Transverse colon (tissue), 4 donors: ENCODE data around the gene UBE2O. TPM values are rescaled to one million over a fixed set of nuclear protein-coding genes. Genes with fewer than 3 reads are reported as not detected.
A peak's percentile ranks its signal among the peaks of the same experiment; 100 is the strongest.

ENCODE experiments used
- DNase-seq: peaks from one replicate; pipeline ENCODE4 v3.0.0-alpha.2; 2019
- H3K27ac ChIP-seq, 4 donors: fragments of 200-600 bp; sonication (generic); 2 replicates each; pipeline ENCODE4 v1.5.1; 2016 to 2018; ENCODE audit warnings: inconsistent platforms in 4 of 4
- H3K27me3 ChIP-seq: fragments of 200-600 bp; sonication (generic); 2 replicates; pipeline ENCODE4 v1.5.1; 2017; ENCODE audit warnings: inconsistent platforms
- H3K36me3 ChIP-seq, 4 donors: fragments of 200-600 bp; sonication (generic); 2 replicates each; pipeline ENCODE4 v1.5.1; 2017 to 2019; ENCODE audit warnings: inconsistent platforms in 4 of 4
- H3K4me1 ChIP-seq, 4 donors: fragments of 200-600 bp; sonication (generic); 2 replicates each; pipeline ENCODE4 v1.5.1; 2017 to 2020; ENCODE audit warnings: inconsistent platforms in 4 of 4
- H3K4me3 ChIP-seq, 4 donors: fragments of 200-600 bp; sonication (generic); 1 replicate in 1 of 4; 2 replicates in 3 of 4; pipeline versions ENCODE4 v1.5.1 to v1.6.1; 2017 to 2019; ENCODE audit warnings: inconsistent platforms in 4 of 4
- H3K9me3 ChIP-seq, 2 donors: fragments of 200-600 bp; sonication (generic); 2 replicates each; pipeline ENCODE4 v1.5.1; 2017 to 2019; ENCODE audit warnings: inconsistent platforms in 2 of 2
- CTCF ChIP-seq, 5 experiments: fragments of 200-600 bp in 3 of 5; fragments of 450-650 bp in 2 of 5; sonication (generic) in 3 of 5; IDR thresholded peaks; 1 replicate in 2 of 5; 2 replicates in 3 of 5; pipeline ENCODE4 v1.5.1; 2016 to 2017; ENCODE audit warnings: antibody characterized with exemption in 5 of 5, inconsistent platforms in 3 of 5, mild to moderate bottlenecking in 2 of 5, moderate library complexity in 1 of 5
- EP300 ChIP-seq: sonication (generic); formaldehyde crosslinking; IDR thresholded peaks from one replicate; pipeline ENCODE4 v1.6.1; 2017; ENCODE audit warnings: antibody characterized with exemption, low read depth
- POLR2A ChIP-seq: fragments of 450-650 bp; IDR thresholded peaks from one replicate; pipeline ENCODE4 v1.6.1; 2016; ENCODE audit warnings: antibody characterized with exemption, mild to moderate bottlenecking, moderate library complexity
- POLR2AphosphoS5 ChIP-seq, 3 donors: sonication (generic); formaldehyde crosslinking; IDR thresholded peaks; one replicate each; pipeline ENCODE4 v1.6.1; 2016; ENCODE audit warnings: antibody characterized with exemption in 3 of 3
- WGBS, 2 donors: methylation state at CpG; one replicate each; pipeline ENCODE4 v1.1.5; 2018; ENCODE audit warnings: low coverage in 1 of 2; 5-methylcytosine and 5-hydroxymethylcytosine counted together
- in situ Hi-C, 4 donors: fragments of 200-750 bp; cut with MboI; loops; one replicate each; pipeline versions ENCODE4 v1.15.0 to v1.15.1; 2017; ENCODE audit warnings: low sequenced_read_pairs in 3 of 4, low pct_ligation_motif_present in 1 of 4, low pct_unique_long_range_greater_than_20kb in 1 of 4
- intact Hi-C: fragments of 100-400 bp; cut with DNase I; formaldehyde crosslinking; loops from one replicate; pipeline ENCODE4 v1.15.1; 2023; ENCODE audit warnings: low total_unique reads
- total RNA-seq, 4 donors: library from RNA; depleted of rRNA; stranded (reverse); fragments of >200 nt; gene quantifications; one replicate each; pipeline ENCODE4 v1.1.0, GENCODE V29; 2016

Gene UBE2O
- total RNA-seq, 4 donors from 2014 or later = 9.8 to 28.8 (median 15.9) TPM

- no peaks in the 10 kb centered on the region for H3K27me3 ChIP-seq
- intact Hi-C loops (no loop called here), in situ Hi-C loops (no loop called here)
- H3K27ac ChIP-seq = peak overlapping the region in 2 of 4 donors; percentile 84
- TF ChIP-seq POLR2AphosphoS5 (IDR thresholded peaks at IDR 0.05) = no peak
- TF ChIP-seq CTCF (IDR thresholded peaks at IDR 0.05) = no peak
- TF ChIP-seq EP300 = no peak
- no peak for TF ChIP-seq POLR2A
- peaks cover 19 to 48% (median 42%) of the 10 kb centered on the region in 4 donors for H3K4me1 ChIP-seq
- H3K9me3 ChIP-seq = no peaks in the 10 kb centered on the region
- no peak overlapping the region for H3K4me3 ChIP-seq
- no peaks in the 10 kb centered on the region for H3K36me3 ChIP-seq
- no peak for DNase-seq
- WGBS, 2 donors = 73 to 93% methylated on average over 3 to 9 of the region's 10 CpGs
Measured at GRCh38 chr17:76490112-76490710, 37.3 kb upstream of the UBE2O start.

- H3K36me3 ChIP-seq = no peaks in the 10 kb centered on the region
- H3K4me3 ChIP-seq = no peak overlapping the region
- in situ Hi-C loops = no loop called here
- WGBS, 2 donors = 96% methylated on average over 22 of the region's 22 CpGs; no CpG with 5 or more reads in 1 of the 2 donors
- peaks cover 10 to 31% (median 24%) of the 10 kb centered on the region in 4 donors for H3K4me1 ChIP-seq
- no peak overlapping the region for H3K27ac ChIP-seq
- no peak for TF ChIP-seq POLR2A
- no peak for TF ChIP-seq POLR2AphosphoS5 (IDR thresholded peaks at IDR 0.05)
- no peak for TF ChIP-seq CTCF (IDR thresholded peaks at IDR 0.05)
- no peak for TF ChIP-seq EP300
- H3K9me3 ChIP-seq = no peaks in the 10 kb centered on the region
- DNase-seq = no peak
- no peaks in the 10 kb centered on the region for H3K27me3 ChIP-seq
- intact Hi-C loops = no loop called here
Measured at GRCh38 chr17:76487451-76488192, 34.7 kb upstream of the UBE2O start.

GRCh38 chr17:76485569-76485968, 32.6 kb upstream of the UBE2O start:
- Histone ChIP-seq H3K36me3 (no peaks in the 10 kb centered on the region), H3K27ac (peak overlapping the region in 3 of 4 donors; percentile 17 to 66 (median 46)), H3K9me3 (no peaks in the 10 kb centered on the region), H3K4me1 (peaks cover 0 to 12% (median 5%) of the 10 kb centered on the region in 4 donors), H3K4me3 (no peak overlapping the region), H3K27me3 (no peaks in the 10 kb centered on the region)
- 55 to 63% methylated on average over 2 to 11 of the region's 11 CpGs for WGBS, 2 donors
- peak; percentile 22 for DNase-seq
- intact Hi-C loops (no loop called here), in situ Hi-C loops (no loop called here)
- peak in 2 of 3 donors; percentile 11 to 38 for TF ChIP-seq POLR2AphosphoS5 (IDR thresholded peaks at IDR 0.05)
- TF ChIP-seq CTCF (IDR thresholded peaks at IDR 0.05) = no peak
- TF ChIP-seq POLR2A = peak; percentile 7
- TF ChIP-seq EP300 = peak; percentile 83

- Histone ChIP-seq H3K9me3 (no peaks in the 10 kb centered on the region), H3K27me3 (no peaks in the 10 kb centered on the region), H3K36me3 (no peaks in the 10 kb centered on the region), H3K4me3 (no peak overlapping the region), H3K27ac (peak overlapping the region; percentile 8 to 66 (median 34)), H3K4me1 (peaks cover 0 to 4% (median 0%) of the 10 kb centered on the region in 4 donors)
- in situ Hi-C loops = no loop called here
- intact Hi-C loops = no loop called here
- DNase-seq = no peak
- WGBS, 2 donors = 83 to 86% methylated on average over 8 to 11 of the region's 11 CpGs
- TF ChIP-seq EP300 = no peak
- no peak for TF ChIP-seq POLR2A
- no peak for TF ChIP-seq CTCF (IDR thresholded peaks at IDR 0.05)
- no peak for TF ChIP-seq POLR2AphosphoS5 (IDR thresholded peaks at IDR 0.05)
Measured at GRCh38 chr17:76484228-76484725, 31.3 kb upstream of the UBE2O start.
